Midbrain (tissue), 1 donor: ENCODE measurements around the gene TUBGCP3.
"Not testable (repeated sequence)": the region's sequence is repeated elsewhere in the genome, so short reads cannot be mapped to it uniquely, and the experiment has no call there.

Experiments
- DNase-seq: peaks from one replicate; lab custom pipeline; 2025; lab: John Stamatoyannopoulos, UW

Gene TUBGCP3

GRCh38 chr13:112530861-112531260 lies 57.1 kb downstream of the TUBGCP3 start:
- no peak for DNase-seq

DNA sequence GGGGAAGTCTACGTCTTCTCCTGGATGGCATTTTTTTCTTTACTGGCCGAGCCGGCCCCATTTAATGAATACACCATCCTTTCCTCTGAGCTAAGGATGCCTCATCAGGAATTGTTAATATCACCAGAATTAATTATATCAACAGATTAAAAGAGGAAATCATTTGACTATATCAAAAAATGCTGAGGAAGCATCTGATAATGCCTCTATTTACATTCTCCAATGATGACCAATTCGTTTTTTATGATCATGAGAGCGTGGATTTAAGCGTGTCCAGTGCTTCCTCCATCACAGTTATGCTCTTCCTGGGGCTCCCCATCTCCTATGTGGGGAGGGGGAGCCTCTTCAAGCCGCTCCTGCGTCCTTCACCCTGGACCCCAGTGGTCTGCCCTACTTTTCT lies 58.7 kb downstream of the TUBGCP3 start:
- DNase-seq: no peak

DNA sequence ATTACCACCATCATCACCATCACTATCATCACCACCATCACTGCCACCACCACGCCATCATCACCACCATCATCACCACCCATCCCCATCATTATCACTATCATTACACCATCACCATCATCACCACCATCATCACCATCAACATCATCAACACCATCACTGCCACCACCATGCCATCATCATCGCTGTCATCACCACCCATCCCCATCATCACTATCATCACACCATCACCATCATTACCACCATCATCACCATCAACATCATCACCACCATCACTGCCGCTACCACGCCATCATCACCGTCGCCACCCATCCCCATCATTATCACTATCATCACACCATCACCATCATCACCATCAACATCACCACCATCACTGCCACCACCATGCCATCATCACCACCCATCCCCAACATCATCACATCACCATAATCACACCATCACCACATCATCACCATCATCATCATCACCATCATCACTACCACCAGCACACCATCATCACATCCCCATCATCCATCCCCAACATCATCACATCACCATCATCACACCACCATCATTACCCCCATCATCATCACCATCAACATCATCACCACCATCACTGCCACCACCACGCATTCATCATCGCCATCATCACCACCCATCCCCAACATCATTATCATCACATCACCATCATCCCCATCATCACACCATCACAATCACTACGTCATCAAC lies 61.7 kb downstream of the TUBGCP3 start:
- no peak for DNase-seq

- no peak for DNase-seq
Measured at GRCh38 chr13:112525356-112525945, 62.5 kb downstream of the TUBGCP3 start.

DNA sequence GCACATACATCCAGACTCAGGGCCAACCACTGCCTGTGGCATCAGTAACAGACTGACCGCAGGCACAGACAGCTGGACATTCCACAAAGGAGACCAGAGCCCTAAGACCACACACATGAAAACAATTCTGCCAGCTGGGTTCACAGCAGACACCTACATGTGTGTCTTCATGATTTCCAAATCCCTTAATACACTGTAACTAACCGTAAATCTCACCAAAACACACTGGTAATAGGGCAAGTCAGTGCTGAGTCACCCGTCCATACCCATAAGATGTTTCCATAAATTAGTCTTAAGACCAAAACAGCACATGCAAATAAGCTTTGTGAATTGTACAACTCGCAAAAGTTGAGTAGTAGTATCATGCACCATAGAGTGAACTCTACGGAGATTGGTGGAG lies 65.4 kb downstream of the TUBGCP3 start:
- no peak for DNase-seq

DNA sequence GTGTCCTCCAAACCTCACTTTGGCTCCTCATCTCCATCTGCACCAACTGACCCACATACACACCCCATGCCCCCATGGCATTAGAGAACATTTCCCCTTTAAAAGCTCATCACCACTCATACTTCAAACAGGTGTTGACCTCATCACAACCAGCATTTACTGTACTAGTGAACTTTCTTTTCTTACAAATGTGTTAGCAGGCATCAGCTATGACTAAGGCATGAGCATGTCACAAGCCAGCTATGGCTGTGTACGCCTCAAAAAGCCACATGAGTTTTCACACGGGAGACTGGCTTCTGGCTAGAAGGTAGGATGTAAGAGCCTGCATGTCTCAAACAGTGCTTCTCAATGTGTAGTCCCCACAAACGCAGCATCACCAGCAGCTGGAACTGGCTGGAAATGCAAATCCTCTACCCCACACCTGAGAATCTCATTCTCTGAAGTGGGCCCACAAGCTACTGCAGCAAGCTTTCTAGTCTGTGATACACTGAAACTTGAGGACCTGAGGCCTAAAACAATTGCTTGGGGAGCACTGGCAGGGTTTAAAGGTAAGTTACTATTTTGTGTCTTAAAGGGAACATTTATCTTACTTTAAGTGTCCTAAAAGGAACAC lies 66.8 kb downstream of the TUBGCP3 start:
- DNase-seq: no peak

DNA sequence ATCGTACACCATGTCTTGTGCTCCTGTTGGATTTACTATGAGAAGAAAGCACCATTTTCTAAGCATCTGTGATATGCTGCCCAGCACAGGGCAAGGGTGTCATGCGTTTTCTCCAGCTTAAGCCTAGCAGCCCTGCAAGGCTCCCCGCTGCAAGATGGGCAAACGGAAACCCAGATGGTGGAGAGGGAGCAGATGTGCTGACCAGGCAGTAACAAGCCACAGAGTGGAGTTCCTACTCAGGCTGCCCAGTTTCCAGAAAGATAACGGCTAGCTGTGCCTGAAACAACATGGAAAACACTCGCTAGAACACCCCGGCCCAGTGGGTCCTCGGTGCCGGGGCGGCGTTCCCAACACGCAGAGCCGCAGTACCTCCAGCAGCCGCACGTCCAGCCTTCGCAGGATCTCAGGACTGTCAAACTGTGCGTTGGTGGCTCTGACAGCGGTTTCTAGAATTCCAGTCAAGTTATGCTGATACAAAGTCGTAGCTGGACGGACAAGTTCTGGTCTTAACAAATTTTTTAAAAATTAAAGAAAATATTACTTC lies 68.4 kb downstream of the TUBGCP3 start:
- no peak for DNase-seq

- DNase-seq: no peak
Measured at GRCh38 chr13:112516218-112516617, 71.7 kb downstream of the TUBGCP3 start.

DNA sequence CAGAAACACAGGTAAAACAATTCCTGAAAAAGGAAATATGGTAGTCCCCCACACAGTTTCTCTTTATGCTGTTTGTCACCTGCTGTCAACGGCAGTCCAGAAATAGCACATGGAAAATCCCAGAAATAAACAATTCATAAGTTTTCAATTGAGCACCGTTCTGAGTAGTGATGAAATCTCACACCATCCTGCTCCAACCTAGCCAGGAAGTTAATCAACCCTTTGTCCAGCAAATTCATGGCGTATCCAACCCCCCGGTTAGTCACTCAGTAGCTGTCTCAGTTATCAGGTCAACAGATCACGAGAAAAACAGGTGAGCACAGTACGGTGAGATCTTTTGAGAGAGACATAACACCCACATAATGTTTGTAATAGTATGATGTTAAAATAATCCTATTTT lies 74.2 kb downstream of the TUBGCP3 start:
- DNase-seq: no peak

GRCh38 chr13:112510987-112511685 lies 76.8 kb downstream of the TUBGCP3 start:
- DNase-seq: no peak

DNA sequence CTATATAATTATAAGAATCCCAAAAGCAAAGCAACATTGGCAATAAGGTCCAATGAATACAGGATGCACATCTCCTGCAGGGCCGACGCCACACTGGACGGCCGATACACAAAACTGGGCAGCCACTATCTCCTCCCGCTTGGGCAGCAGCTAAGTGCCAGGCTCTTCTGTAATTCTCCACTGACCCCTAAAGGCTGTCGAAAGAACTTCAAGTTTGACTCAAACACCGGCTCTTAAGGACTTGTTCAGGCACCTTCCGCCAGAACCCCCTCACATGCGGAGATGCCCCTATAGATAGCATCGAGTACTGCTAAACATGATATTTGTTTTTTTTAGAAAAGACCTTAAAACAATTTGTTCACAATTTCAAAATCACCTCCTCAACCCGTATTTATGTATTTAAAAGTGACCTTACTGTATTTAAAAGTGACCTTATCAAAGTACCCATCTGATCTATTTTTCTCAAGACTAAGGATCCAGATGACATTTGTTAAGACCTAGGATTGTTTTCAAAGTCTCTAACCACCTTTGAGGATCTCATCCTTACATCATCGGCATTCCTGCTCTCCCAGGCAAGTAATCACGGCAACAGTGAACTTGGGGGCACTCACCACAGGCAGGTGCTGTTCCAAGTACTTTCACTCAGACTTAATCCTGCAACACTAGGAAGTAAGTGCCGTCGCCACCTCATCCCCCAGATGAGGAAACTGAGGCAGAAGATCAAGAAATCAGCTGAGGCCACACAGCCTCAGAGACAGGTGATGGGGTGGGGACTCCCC lies 77.8 kb downstream of the TUBGCP3 start:
- DNase-seq: peak; percentile 57

DNA sequence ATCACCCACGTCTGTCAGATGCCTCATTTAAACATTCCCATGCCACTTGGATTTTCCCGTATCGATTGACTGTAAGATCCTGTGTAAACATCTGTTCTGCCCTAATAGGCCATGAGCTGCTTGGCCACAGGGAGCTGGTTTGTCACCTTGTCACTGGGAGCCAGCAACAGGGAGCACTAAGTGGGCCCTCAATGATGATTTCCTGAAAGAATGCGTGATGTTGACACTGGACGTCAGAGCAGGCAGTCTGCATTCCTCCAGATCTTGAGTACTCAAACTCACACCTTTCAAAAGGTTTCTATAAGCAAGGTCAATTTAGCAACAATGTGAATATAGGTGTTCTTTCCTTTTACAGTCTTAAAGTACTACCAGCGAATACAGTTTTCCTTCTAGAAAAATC lies 78.8 kb downstream of the TUBGCP3 start:
- no peak for DNase-seq

- DNase-seq: no peak
Measured at GRCh38 chr13:112506046-112506445, 81.9 kb downstream of the TUBGCP3 start.

GRCh38 chr13:112496166-112496565 lies 91.8 kb downstream of the TUBGCP3 start:
- no peak for DNase-seq

DNA sequence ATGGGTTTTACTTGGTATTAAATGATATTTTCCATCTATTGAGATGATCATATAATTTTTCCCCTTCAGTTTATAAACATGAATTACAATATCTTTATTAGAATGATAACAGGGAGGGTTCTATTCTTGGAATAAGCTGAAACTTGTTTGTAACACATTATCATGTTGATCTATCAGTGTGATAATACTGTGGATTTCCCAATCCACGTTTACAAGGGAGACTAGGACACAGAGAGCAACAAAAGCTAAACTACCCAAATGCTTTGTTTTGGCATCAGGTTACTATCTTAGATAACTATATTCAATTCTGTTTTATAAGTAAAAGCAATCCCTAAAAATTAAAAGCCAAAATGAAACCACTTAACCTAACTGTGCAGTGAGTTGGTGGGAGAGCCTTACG lies 92.5 kb downstream of the TUBGCP3 start:
- DNase-seq: no peak

- no peak for DNase-seq
Measured at GRCh38 chr13:112489199-112489598, 98.8 kb downstream of the TUBGCP3 start.

DNA sequence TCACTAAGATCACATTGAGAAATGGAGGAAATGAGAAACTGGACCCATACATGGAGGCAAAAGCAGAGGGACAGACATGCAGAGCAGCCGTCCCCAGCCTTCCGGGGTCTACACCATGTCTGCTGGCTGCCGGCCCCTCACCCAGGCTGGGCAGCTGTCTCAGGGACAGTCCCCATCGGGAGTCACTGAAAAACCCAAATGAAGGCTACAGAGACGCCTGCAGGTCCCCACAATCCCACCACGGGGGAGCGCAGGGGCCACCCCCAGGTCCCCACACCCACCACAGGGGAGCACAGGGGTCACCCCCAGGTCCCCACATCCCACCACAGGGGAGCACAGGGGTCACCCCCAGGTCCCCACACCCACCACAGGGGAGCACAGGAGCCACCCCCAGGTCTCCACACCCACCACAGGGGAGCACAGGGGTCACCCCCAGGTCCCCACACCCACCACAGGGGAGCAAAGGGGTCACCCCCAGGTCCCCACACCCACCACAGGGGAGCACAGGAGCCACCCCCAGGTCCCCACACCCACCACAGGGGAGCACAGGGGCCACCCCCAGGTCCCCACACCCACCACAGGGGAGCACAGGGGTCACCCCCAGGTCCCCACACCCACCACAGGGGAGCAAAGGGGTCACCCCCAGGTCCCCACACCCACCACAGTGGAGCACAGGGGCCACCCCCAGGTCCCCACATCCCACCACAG lies 99.5 kb downstream of the TUBGCP3 start:
- not testable (repeated sequence) for DNase-seq

DNA sequence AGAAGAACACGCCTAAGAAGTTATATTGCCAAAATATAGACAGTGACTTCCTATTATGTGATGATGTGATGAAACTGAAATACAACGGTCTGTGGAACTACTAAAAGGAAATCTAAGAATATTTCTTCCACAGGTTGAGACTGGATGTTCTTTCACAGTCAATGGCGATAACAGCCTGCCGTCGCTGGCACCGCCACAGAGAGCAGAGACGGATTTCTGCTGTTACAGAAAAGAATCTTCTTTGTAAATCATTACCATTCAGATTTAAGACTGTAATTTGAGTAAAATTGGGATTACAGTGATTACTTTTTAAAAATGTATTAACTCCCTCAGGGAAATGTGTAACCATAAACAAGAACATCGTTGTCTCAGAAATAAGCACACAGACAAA lies 100.8 kb downstream of the TUBGCP3 start:
- DNase-seq: no peak

DNA sequence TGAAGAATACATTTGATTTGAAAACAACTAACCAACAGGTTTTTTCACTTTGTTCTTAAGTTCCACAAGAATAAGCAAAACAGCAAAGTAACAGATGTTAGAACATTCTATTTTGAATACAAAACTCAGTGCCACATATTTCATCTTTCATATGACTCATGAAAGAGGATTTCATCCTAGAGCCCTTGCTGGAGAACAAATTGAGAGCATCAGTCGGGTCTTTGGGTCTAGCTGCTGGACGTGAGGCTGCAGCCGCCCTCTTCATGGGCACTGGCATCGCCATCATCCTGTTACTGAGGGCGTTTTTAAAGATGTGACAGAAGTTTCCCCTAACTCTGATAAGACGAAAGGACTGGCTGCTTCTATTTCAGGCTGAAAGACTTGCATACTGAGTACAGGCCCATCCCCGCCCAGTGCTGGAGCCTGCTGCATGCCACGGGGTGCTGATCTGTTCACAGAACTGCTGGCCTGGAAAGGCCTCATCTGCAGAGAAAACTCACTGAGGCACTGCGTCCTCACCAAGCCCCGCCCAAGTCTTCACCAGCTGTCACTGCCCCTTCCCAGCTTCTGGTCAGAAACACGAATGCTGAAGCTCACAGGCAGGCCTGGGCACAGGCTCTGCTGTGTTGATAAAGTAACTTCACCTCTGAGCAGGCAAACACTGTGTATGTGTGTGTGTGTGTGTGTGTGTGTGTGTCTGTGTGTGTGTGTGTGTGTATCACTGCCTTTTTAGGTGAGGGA lies 101.4 kb downstream of the TUBGCP3 start:
- DNase-seq: no peak

GRCh38 chr13:112485814-112486213 lies 102.1 kb downstream of the TUBGCP3 start:
- not testable (repeated sequence) for DNase-seq
